ENCODE measurements around the gene HNRNPU.

Gene HNRNPU

DNA sequence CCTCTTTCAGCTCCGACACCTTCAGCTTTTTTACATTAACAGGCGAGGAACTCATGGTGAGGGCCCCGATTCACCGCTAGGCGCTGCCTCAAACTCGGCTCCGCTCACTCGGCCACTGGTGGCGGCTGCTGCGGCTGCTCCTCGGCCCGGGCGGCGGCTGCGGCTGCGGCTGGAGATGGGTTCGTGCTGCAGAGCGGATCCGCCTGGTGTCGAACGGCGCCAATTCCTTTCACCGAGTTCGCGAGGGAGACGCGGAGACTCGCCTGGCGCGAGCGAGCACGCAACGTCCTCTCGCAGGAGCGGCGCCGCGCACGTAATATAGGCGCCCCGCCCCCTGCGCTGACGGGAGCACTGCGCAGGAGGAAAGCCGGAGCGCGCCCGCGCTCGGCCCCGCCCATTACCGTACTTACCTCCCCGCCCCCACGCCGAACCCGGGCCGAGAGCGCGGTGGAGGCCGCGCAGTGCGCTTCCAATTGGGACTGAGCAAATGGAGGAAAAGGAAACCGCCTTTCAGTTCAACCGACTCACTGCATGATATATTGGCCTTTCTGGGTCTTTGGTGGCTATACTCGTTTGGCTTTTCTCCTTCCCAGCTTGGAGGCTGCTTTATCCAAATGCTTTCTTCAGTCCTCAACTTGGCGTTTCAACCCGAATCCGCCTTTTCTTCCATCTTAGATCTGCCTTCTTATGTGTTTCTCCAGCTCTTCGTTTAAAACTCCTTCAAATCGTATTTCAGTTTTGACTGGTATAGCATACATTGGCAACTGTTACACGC is at the start of gene HNRNPU:
Gene HNRNPU (minus strand): TSS at position 291 of the 775 bp plus-strand sequence. CDS start 236 bp downstream, at position 55.
- peak; percentile 97 for DNase-seq

DNA sequence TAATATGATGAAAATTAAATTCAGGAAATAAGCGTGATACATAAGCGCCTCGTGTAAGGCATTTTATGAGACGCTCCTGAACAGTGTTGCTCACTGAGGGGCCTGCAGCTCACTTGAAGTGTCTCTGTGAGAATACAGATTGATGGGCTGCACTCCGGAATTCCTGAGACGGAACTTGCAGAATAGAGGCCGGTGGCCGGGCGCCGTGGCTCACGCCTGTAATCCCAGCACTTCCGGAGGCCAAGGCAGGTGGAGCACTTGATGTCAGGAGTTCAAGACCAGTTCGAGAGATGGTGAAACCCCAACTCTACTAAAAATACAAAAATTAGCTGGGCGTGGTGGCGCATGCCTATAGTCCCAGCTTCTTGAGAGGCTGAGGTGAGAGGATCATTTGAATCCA is 49.5 kb upstream of the HNRNPU start:
- DNase-seq = no peak

DNA sequence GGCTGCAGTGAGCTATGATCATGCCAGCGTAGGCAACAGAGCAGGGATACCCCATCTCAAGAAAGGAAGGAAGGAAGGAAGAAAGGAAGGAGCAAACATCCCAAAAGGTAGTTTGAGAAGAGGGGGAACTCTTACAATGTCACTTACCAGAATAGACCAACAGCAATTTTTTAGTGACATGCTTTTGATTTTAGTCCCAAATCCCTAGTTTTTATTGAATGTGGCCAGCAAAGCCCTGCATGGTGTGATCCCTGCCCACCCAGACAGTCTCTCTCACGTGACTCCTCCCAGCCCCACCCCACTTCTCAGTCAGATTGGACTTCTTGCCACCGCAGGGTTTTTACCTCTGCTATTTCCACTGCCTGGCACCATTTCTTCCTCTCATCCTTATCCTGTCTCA is 39.8 kb upstream of the HNRNPU start:
- DNase-seq = no peak

DNA sequence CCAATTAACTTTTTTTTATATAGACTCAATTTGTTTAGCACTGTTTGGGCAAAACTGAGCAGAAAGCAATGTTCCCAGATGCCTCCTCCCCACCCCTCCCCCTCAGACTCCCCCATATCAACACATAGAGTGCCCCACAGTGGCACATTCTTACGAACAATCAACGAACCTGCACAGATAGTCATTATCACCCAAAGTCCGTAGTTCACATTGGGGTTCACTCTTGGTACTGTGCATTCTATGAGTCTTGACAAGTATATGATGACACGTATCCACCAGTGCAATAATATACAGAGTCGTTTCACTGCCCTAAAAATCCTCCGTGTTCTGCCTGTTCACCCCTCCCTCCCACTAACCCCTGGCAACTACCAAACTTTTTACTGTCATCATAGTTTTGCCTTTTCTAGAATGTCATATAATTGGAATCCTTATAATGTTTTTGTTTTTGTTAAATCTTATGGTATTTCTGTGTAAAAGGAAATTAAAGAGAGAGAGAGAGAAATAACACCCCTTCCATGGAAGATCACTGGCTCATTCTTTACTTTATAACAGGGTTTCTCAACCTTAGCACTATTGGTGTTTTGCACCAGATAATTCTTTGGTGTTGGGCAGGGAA is 37.2 kb upstream of the HNRNPU start:
- no peak for DNase-seq

DNA sequence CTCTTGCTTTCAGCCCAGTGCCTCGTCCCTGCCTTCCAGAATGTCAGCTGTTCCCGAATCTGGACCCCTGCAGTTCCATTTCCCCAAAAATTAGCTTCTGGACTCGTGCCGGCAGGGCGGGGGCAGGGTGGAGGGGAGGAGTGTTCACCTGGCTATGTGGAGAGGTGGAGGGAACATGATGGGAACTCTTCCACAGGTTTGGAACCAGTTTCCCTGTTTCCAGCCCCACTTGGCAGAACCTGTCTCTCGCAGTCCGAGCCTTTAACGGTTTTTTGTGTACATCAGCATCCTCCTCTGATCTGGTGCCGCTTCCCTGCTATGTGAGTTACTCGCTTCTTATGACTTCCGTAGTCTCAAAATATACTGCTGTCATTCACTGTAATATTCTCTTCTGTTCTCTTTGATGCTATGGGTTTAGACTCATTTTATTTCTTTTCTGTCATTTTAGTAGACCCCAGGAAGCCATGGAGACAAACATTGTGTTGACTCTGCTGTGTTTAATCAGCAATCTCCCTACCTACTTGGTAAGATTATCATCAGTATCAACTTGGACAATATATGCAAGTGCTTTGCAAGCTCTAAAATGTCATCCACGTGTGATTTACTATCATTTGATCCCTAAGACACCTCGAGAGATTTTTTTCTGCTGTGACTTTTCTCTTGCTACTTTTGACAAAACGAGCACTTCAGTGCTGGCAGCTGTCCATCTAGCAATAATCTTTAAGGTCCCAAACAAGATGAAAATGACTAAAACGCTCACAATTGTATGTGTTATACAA is 33.3 kb upstream of the HNRNPU start:
- no peak for DNase-seq

DNA sequence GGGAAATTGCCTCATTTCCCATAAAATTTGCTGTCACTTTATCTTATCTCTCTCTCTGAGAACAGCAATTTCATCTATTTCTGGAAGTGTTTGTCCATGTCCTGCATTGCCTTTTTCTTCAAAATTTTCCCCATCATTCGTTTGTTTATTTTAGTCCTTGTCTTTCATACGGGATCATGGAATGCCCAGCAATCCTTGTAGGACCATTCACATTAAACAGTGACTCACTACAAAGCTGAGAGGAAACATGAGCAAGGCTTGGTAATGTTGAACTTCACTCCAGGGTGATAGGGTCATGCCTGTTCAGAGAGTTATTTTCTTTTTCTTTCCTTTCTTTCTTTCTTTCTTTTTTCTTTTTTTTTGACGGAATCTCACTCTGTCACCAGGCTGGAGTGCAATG is 32.2 kb upstream of the HNRNPU start:
- DNase-seq = no peak

DNA sequence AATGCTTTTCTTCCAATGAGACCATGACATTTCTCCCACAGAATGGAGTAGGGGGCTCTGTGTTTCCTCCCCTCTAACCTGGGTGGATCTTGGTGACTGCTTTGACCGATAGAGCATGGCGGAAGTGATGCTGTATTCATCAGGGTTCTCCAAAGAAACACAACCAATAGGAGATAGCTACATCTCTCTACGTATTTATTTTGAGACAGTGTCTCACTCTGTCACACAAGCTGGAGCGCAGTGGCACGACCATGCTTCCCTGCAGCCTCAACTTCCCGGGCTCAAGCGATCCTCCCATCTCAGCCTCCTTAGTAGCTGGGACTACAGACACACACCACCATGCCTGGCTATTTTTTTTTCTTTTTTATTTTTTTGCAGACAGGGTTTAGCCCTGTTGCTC is 29.5 kb upstream of the HNRNPU start:
- no peak for DNase-seq

DNA sequence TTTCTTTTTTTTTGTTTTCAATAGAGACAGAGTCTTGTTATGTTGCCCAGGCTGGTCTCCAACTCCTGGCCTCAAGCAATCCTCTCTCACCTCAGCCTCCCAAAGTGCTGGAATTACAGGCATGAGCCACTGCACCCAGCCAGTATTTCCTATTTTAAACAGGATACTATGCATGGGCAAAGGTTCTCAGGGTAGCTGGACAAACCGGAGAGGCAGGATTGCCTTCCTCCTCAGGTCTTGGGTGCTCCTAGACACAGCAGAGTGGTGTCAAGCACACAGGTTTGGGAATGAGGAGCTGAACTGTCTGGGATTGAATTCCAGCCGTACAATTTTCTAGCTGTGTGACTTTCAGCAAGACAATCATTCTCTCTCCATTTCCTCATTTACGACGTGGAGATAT is 22.9 kb upstream of the HNRNPU start:
- DNase-seq = no peak

DNA sequence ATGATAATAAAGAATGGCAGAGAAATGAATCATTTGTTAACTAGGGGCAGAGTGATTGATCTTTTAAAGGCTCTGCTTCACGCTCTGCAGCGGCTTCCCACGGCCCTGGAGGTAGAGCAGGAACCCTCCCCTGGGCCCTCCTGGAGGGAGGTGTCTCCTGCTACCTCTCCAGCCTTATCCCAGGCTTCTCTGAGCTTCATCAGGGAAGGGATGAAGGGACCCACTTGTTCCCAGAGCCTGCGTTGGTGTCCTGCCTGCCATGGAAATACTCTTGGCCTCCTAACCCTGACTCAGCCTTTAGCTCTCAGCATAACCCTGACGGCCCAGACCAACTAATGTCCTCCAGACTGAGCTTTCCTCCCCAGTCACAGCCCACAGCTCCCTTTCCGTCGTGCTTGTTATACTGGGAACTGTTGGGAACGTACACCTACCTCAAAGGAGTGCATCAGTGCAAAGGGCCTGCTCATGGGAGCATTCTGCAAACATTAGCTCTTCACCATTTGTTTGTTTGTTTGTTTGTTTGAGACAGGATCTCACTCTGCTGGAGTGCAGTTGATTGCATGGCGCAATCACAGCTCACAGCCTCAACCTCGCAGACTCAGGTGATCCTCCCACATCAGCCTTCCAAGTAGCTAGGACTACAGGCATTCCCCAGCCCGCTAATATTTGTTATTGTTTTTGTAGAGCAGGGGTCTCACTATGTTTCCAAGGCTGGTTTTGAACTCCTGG is 17.4 kb upstream of the HNRNPU start:
- DNase-seq = no peak

DNA sequence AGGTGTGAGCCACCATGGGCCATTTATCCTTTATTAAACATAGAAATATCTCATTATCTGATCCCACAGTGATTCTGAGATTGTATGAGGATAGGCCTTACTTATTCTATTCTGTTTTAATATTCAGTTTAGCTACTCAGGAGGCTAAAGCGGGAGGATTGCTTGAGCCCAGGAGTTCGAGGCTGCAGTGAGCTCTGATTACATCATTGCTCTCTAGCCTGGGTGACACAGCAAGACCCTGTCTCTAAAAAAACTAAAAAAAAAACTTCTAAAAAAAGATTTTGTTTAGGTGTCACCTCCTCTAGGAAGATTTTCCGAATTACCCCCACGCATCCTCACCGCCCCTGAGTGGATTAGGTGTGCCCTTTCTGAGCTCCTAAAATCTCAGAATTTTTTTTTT is 14.3 kb upstream of the HNRNPU start:
- DNase-seq = no peak

DNA sequence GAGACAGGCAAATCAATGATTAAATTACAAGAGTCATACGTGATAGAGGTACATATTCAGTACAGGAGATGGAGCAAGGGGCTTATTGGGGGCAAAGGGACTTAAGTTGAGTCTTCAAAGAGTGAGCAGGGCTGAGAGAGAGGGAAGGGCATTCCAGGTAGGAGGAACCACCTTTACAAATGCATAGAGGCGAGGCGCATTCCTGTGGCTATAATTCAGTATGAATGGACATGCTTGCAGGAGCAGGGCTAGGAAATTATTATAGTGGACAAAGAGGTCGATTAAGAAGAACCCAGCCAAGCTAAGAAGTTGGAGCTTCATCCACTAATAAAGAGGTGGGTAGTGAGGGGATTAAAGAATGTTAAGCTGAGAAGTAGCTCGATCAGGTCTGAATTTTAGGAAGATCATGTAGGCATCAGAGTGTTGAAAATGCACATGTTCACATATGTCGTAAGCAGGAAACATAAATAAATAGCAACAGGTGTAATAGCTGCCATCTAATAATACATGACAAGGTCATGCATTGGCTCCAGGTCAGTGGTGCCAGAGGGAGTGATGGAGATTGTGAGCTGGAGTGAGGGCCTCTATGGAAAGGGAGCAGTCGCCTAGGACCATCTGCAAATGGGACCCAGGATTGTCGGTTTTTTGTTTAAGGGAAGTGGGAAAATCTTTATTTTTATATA is 12.0 kb upstream of the HNRNPU start:
- no peak for DNase-seq

DNA sequence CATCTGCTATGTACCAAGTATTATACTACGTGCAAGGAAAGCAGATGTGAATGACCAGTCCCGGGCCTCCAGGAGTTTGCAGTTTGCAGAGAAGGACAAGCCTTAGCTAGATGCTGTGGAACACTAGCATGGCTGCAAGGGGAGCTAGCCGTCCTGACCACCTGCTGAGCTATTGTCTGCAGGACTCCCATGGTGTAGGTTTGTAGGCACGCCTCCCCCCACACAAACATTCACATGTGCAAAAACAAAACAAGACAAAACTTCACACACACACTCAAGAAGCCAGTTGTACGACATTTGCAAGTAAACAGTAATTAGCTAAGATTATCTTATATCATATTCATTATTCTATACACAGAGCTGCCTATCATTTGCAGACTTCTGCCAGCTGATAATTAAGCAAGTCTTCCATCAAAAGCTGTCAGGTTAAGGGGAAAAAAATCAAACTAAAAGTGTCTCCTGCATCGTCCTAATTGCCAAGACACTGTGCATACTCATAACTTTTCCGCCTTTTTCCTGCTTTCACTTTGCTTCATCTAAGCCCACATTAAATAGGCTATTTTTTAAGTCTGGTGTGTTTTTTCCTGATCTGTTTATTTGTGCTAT is 10.7 kb upstream of the HNRNPU start:
- no peak for DNase-seq

DNA sequence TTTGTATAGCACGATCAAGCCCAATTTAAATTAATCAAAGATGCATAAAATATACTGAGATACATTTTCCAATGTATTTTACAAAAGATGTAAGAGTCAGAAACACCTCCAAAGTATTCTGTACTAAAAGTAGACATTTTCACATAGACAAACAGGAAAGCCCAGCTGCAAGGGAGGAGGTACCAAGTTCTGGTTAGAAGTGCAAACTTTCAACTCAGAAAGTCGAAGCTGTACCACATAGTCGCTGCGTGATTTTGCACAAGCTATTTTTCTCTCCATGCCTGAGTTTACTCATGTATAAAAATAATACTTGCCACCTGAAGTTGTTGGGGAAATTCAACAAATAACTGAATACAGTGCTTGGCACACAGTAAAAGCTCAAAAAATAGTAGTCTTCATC is 5.6 kb upstream of the HNRNPU start:
- no peak for DNase-seq

DNA sequence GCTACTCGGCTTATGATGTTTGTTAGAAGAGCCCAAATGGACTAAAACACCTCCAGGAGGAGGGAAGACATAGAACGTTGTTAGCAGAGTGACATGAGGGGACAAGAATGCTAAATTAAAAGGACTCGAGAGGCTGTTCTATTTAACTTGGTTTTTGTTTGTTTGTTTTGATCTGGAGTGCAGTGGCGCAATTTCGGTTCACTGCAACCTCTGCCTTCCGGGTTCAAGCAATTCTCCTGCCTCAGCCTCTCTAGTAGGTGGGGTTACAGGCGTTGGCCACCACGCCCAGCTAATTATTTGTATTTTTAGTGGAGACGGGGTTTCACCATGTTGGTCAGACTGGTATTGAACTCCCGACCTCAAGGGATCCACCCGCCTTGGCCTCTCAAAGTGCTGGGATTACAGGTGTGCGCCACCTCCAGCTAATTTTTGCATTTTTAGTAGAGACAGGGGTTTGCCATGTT is 5.1 kb upstream of the HNRNPU start:
- no peak for DNase-seq

DNA sequence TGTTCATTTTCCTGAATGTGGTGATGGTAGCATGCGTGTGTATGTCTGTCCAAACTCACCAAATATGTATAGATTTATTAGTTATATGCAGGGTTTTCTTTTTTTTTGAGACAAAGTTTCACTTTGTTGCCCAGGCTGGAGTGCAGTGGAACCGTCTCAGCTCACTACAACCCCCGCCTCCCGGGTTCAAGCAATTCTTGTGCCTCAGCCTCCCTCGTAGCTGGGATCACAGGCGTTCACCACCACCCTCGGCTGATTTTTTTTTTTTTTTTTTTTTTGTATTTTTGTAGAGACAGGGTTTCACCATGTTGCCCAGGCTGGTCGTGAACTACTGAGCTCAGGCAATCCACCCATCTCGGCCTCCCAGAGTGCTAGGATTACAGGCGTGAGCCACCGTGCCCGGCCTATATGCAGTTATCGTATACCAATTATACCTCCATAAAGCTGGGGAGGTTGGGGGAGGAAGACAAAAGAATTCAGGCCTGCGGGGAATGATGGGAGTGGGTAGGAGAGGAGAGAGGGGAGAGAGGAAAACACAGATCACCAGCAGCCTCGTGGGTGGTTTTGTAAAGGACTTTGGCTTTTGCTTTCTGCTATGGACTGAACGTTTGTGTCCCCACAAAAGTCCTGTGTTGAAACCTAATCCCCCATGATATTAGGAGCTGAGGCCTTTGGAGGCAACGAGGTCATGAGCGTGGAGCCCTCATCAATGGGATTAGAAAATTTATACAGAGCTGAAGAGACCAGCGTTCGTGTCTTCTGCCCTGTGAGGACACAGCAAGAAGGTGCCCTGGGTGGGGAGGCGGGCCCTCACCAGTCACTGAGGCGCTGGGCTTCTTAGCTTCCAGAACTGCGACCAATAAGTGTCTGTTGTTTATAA is 4.4 kb upstream of the HNRNPU start:
- DNase-seq = no peak

DNA sequence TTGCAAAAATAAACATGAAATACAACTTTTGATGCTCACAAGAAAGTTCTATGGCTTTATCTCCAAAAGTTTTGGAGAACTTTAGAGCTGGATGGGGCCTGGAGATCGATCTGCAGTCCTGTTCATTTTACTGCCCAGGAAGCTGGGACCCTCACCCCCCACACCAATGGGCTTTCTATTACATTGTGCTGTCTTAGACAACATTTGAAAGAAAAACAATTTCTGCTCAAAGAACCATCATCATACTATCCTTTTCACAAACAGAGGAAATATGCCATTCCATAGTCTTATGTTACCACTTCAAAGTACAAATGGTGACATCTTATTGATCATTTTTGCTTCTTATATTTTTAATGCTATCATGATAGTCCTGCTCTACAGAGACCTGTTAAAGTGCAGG is 2.0 kb upstream of the HNRNPU start:
- DNase-seq = no peak

DNA sequence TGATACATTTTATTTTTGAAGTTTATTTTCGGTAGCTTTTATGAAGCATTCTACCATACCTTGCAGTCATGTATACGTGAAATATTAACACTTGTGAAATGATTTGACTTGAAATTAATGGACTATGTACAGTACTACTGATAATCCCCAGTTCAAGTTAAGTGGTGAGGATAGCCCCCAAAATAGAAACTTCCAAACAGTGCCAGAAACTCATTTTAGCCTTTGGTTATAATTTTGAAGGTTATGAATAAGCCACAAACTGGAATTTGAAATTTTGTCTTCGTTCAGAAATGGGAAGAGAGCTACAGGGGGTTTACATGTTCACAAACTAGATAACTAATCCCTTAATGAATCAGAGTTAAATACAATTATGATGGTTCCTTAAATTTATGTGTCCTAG is 1.5 kb upstream of the HNRNPU start:
- no peak for DNase-seq

DNA sequence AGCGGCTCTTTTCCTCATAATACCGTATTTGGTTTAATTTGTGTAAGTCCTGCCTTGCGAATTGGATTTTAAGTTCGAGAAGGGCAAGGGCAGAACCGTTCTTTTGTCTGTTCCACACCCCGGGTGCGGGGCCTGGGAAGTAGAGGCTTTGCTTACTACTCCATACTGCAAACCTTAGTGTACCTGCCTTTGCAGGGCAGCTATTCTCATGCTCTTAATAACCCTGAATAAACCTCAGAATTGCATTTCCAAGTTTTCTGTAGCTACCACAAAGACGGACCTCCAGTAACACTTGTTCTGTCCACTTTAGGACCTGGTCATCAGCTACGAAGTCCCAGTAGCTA is 657 bp upstream of the HNRNPU start:
- peak; percentile 26 for DNase-seq

DNA sequence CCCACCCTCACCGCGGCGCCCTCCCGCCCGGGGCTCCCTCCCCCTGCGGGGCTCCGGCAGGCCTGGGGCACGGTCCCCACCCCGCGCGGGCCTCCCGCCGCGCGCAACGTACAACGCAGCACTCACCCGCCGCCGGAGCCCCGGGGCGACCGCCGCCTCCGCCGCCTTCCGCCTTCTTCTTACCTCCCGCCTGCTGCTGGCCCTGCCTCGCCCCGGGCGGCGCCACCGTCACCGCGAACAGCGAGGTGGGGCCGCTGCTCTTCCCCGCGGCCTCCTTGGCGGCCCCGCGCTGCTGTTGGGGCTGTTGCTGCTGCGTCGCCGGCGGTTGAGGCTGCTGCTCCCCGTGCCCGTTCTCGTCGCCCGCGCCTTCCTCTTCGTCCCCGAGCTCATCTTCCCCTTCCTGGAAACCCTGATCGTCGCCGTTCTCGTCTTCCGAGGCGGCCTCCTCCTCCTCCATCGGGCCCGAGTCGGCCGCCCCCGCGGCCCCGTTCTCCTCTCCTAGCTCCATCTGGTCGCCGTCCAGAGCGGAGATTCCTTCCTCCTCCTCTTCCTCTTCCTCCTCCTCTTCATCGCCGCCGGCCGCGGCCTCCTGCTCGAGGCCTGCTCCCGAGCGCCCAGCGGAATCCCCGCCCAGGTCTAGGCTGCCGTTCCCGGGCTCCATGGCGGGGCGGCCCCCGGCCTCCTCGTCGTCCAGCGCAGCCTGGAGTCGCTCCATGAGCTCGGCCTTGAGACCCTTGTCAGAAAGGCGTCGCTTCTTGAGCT is 671 bp downstream of the HNRNPU start:
- DNase-seq = peak; percentile 46

DNA sequence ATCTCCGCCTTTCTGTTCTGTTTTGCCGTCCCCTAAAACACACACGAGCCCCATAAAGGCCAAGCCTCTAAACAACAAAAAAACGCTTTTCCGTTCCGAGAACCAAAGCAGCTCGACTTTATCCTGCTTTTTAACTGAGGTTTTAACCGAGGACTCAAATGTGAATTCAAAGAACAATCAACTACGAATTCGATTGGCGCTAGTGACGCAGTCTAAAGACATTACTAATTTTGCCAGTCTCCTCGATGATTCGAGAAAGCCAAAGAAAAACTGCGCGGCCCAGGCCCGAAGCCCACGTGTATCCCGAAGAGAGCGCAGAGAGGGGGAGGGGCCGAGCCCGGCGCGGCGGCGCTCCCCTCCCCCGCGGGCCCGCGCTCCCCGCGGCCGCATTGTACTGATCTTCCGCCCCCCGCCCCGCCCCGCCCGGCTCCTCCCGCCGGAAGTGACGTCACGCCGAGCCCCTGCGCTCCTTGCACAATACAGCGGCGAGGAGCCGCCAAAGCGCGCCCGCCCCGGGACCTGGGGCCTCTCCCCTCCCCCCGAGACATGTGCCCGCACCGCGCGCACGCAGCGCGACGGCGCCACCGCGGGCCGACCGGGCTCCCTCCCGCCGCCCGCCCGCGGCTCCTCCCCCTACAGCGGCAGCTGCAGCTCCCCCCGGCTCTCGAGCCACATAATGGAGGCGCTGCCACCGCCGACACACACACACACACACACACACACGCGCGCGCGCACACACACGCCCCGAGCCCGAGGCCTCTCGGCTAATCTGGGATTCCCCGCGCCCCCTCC is 1.4 kb downstream of the HNRNPU start:
- DNase-seq = peak; percentile 97

Data from stimulated activated CD4-positive, alpha-beta T cell treated with anti-CD3 and anti-CD28 coated beads, Interleukin-4, amount 100 ng/mL, for 1 hour (primary cell).